Thyroid gland (tissue), 4 donors: Measurements from ENCODE around the gene ACTR10.

Experiments
- POLR2A ChIP-seq, 2 donors: fragments of 450-650 bp; IDR thresholded peaks; one replicate each; pipeline ENCODE4 v1.6.1; 2017; ENCODE audit warnings: antibody characterized with exemption in 2 of 2, mild to moderate bottlenecking in 2 of 2, moderate library complexity in 1 of 2
- TF ChIP-seq, protein P1 (sequence below), 6 experiments: fragments of 200-600 bp in 3 of 6; fragments of 450-650 bp in 3 of 6; sonication (generic) in 3 of 6; IDR thresholded peaks; one replicate each; pipeline ENCODE4 v1.5.1; 2016 to 2019; ENCODE audit warnings: antibody characterized with exemption in 6 of 6, mild to moderate bottlenecking in 2 of 6, inconsistent platforms in 1 of 6, moderate library complexity in 1 of 6

DNA sequence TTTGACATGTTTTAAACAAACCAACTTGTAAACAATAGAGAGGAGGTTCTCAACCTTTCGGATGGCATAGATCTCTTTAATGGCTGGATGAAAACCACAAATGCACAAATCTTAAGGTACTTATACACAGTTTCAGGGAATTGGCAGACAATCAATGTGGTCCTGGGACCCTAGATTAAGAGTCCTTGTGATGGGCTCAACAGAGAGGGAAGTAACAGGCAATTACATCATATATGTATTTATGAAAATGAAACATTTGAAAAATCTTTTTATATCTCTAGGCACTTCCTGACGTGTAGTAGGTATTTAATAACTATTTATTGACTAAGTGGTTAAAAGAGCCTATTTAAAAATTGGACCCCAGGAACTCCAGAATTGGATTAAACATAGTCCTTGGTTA lies 897 bp downstream of the ACTR10 start:
- TF ChIP-seq, protein P1, sequence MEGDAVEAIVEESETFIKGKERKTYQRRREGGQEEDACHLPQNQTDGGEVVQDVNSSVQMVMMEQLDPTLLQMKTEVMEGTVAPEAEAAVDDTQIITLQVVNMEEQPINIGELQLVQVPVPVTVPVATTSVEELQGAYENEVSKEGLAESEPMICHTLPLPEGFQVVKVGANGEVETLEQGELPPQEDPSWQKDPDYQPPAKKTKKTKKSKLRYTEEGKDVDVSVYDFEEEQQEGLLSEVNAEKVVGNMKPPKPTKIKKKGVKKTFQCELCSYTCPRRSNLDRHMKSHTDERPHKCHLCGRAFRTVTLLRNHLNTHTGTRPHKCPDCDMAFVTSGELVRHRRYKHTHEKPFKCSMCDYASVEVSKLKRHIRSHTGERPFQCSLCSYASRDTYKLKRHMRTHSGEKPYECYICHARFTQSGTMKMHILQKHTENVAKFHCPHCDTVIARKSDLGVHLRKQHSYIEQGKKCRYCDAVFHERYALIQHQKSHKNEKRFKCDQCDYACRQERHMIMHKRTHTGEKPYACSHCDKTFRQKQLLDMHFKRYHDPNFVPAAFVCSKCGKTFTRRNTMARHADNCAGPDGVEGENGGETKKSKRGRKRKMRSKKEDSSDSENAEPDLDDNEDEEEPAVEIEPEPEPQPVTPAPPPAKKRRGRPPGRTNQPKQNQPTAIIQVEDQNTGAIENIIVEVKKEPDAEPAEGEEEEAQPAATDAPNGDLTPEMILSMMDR (IDR thresholded peaks at IDR 0.05): no peak
- TF ChIP-seq POLR2A (IDR thresholded peaks at IDR 0.05): no peak
